GM12878 (cell line): ENCODE results near the gene GLG1. TPM values are rescaled to one million over a fixed set of nuclear protein-coding genes. Genes with fewer than 3 reads are reported as not detected.

Experiments
- ATAC-seq: fragments of 200-7000 bp; cut with Tn5 transposase; 3 replicates; pipeline ENCODE4 v1.9.1; 2020; ENCODE audit warnings: mild to moderate bottlenecking, moderate library complexity
- BruUV-seq: library from RNA; stranded (reverse); fragments of 400-500 nt; replicated peaks from 2 replicates; lab custom pipeline; 2021; lab: Mats Ljungman, UMichigan
- CTCF ChIA-PET: fragments of 300-600 bp; sonication (Branson Sonifier 250); formaldehyde crosslinking; extraction: SDS; loops from one replicate; lab custom pipeline; 2021; ENCODE audit warnings: inconsistent platforms; lab: Yijun Ruan, JAX
- POLR2A ChIA-PET: fragments of 350-600 bp; formaldehyde crosslinking; extraction: SDS; loops from one replicate; lab custom pipeline; 2021; ENCODE audit warnings: inconsistent platforms; lab: Charles Lee
- RAD21 ChIA-PET: fragments of 300-600 bp; sonication (Branson Sonifier 250); formaldehyde crosslinking; loops from one replicate; lab custom pipeline; 2023; ENCODE audit warnings: antibody characterized with exemption; ENCODE audit not compliant: unreplicated experiment; lab: Charles Lee
- SMC1A ChIA-PET: fragments of 300-600 bp; sonication (Branson Sonifier 250); formaldehyde crosslinking; loops from one replicate; lab custom pipeline; 2023; ENCODE audit not compliant: unreplicated experiment, uncharacterized antibody; lab: Charles Lee
- DNase-seq: peaks from one replicate; pipeline ENCODE4 v3.0.0-alpha.2; 2011; ENCODE audit warnings: low read depth, low spot score
- FAIRE-seq: peaks from 3 replicates; lab custom pipeline; 2011; peaks lifted over from hg19 to GRCh38; lab: Jason Lieb, UNC
- H2AFZ ChIP-seq: 2 replicates; pipeline ENCODE4 v1.6.0; 2011; ENCODE audit warnings: low read depth, low read length, control low read depth; ENCODE audit not compliant: control insufficient read depth
- H3K27ac ChIP-seq: 2 replicates; pipeline ENCODE4 v1.5.1; 2011; ENCODE audit warnings: control low read depth; ENCODE audit not compliant: control insufficient read depth, insufficient read depth
- H3K27me3 ChIP-seq, 2 experiments: replicated peaks in 1 of 2; 2 replicates each; pipeline versions ENCODE4 v1.6.0 to v1.6.1; 2011; ENCODE audit warnings: low read length in 1 of 2; ENCODE audit not compliant: control insufficient read depth in 2 of 2, insufficient read depth in 2 of 2
- H3K36me3 ChIP-seq, 2 experiments: 2 replicates each; pipeline ENCODE4 v1.5.1; 2011; ENCODE audit warnings: low read length in 1 of 2; ENCODE audit not compliant: control insufficient read depth in 2 of 2, insufficient read depth in 2 of 2
- H3K4me1 ChIP-seq: 2 replicates; pipeline ENCODE4 v1.6.1; 2011; ENCODE audit warnings: mild to moderate bottlenecking, low read length, moderate library complexity, mixed read lengths; ENCODE audit not compliant: control insufficient read depth, insufficient read depth
- H3K4me2 ChIP-seq: 2 replicates; pipeline ENCODE4 v1.6.0; 2011; ENCODE audit warnings: control low read depth; ENCODE audit not compliant: control insufficient read depth, insufficient read depth
- H3K4me3 ChIP-seq: fragments of 200-600 bp; sonication (generic); 2 replicates; pipeline ENCODE4 v1.5.1; 2016
- H3K79me2 ChIP-seq: 2 replicates; pipeline ENCODE4 v1.6.0; 2011; ENCODE audit warnings: low read length; ENCODE audit not compliant: control insufficient read depth, insufficient read depth
- H3K9ac ChIP-seq: 2 replicates; pipeline ENCODE4 v1.8.0; 2011; ENCODE audit warnings: low read length, control low read depth, mixed read lengths; ENCODE audit not compliant: control insufficient read depth, insufficient read depth
- H3K9me3 ChIP-seq: replicated peaks from 3 replicates; pipeline ENCODE4 v1.5.1; 2011; ENCODE audit warnings: mild to moderate bottlenecking, low read length; ENCODE audit not compliant: control insufficient read depth, insufficient read depth
- H4K20me1 ChIP-seq: 2 replicates; pipeline ENCODE4 v1.6.0; 2011; ENCODE audit not compliant: control insufficient read depth, insufficient read depth
- BRCA1 ChIP-seq: IDR thresholded peaks from 2 replicates; pipeline ENCODE4 v1.6.1; 2011; ENCODE audit warnings: low read depth, low read length, improper control_type of control experiment
- NFXL1 ChIP-seq: fragments of 450-650 bp; IDR thresholded peaks from 2 replicates; pipeline ENCODE4 v1.6.1; 2017; ENCODE audit warnings: antibody characterized with exemption, mild to moderate bottlenecking, borderline replicate concordance
- SMAD1 ChIP-seq: fragments of 450-650 bp; IDR thresholded peaks from 2 replicates; pipeline ENCODE4 v1.6.1; 2018; ENCODE audit warnings: mild to moderate bottlenecking, low read depth; ENCODE audit not compliant: partially characterized antibody
- STAT1 ChIP-seq: fragments of 450-650 bp; conservative IDR thresholded peaks from 2 replicates; pipeline ENCODE4 v1.6.1; 2014; ENCODE audit warnings: antibody characterized with exemption, mild to moderate bottlenecking
- ZBTB40 ChIP-seq: fragments of 450-650 bp; IDR thresholded peaks from 2 replicates; pipeline ENCODE4 v1.6.1; 2016; ENCODE audit warnings: mild to moderate bottlenecking, moderate library complexity, borderline replicate concordance
- ZNF24 ChIP-seq: fragments of 450-650 bp; IDR thresholded peaks from 2 replicates; pipeline ENCODE4 v1.6.1; 2017; ENCODE audit warnings: antibody characterized with exemption, mild to moderate bottlenecking
- in situ Hi-C: fragments of 300-500 bp; cut with MboI; formaldehyde crosslinking; loops from 9 replicates; pipeline ENCODE4 v1.14.3; 2018; ENCODE audit warnings: mixed read lengths
- intact Hi-C: fragments of 100-400 bp; cut with micrococcal nuclease; formaldehyde crosslinking; loops from one replicate; pipeline ENCODE4 v1.14.2; 2022; ENCODE audit not compliant: unreplicated experiment
- polyA plus RNA-seq, 11 experiments: library from polyadenylated mRNA; depleted of rRNA in 4 of 11; unstranded in 6 of 11; stranded (reverse) in 5 of 11; fragments of >200 nt; fragmentation: Nextera tagmentation in 4 of 11; fragmentation: Illumina TruSeq in 1 of 11; extraction: Ambion mirVana in 4 of 11; extraction: Trizol in 1 of 11; gene quantifications; 1 replicate in 1 of 11; 2 replicates in 10 of 11; pipeline versions ENCODE4 v1.2.1 to v1.2.3, GENCODE V29; 2011 to 2016; ENCODE audit warnings: inconsistent platforms in 2 of 11, missing spikeins in 2 of 11, low read depth in 1 of 11
- total RNA-seq, 4 experiments: library from RNA; depleted of rRNA in 3 of 4; stranded (reverse); fragments of >200 nt in 3 of 4; fragmentation: Illumina TruSeq in 1 of 4; extraction: Trizol in 1 of 4; gene quantifications; 2 replicates each; pipeline versions ENCODE4 v1.2.1 to v1.2.3, GENCODE V29; 2013 to 2021
- TF ChIP-seq, protein P1 (sequence below): fragments of 450-650 bp; IDR thresholded peaks from 2 replicates; pipeline ENCODE4 v1.6.1; 2018; ENCODE audit warnings: borderline replicate concordance, mild to moderate bottlenecking; ENCODE audit not compliant: partially characterized antibody
- TF ChIP-seq, protein P2 (sequence below): fragments of 450-650 bp; IDR thresholded peaks from 2 replicates; pipeline ENCODE4 v1.6.1; 2017; ENCODE audit warnings: mild to moderate bottlenecking, moderate library complexity

Gene GLG1
- total and polyA plus RNA-seq, 10 of the 15 experiments (the other 5 are each of a cell fraction or from before 2014, with no cell fraction given) = 7.6 to 49.4 (median 28.2) TPM

GRCh38 chr16:74500907-74501306 lies 106.0 kb downstream of the GLG1 start (continued):
- TF ChIP-seq, protein P1, sequence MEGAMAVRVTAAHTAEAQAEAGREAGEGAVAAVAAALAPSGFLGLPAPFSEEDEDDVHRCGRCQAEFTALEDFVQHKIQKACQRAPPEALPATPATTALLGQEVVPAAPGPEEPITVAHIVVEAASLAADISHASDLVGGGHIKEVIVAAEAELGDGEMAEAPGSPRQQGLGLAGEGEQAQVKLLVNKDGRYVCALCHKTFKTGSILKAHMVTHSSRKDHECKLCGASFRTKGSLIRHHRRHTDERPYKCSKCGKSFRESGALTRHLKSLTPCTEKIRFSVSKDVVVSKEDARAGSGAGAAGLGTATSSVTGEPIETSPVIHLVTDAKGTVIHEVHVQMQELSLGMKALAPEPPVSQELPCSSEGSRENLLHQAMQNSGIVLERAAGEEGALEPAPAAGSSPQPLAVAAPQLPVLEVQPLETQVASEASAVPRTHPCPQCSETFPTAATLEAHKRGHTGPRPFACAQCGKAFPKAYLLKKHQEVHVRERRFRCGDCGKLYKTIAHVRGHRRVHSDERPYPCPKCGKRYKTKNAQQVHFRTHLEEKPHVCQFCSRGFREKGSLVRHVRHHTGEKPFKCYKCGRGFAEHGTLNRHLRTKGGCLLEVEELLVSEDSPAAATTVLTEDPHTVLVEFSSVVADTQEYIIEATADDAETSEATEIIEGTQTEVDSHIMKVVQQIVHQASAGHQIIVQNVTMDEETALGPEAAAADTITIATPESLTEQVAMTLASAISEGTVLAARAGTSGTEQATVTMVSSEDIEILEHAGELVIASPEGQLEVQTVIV = no peak

DNA sequence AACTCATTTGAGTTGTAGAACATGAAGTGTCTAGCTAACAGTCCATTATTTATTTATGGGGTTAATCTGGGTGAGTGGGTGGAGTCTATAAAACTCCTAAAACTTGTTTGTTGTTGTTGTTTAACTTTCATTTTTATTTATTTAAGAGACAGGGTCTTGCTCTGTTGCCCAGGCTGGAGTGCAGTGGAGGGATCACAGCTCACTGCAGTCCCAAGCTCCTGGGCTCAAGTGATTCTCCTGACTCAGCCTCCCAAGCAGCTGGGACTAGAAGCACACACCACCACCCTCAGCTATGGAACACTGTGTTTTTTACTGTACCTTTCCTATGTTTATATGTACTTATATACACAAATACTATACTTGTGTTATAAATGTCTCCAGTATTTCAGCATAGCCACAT lies 107.8 kb downstream of the GLG1 start:
- ATAC-seq (no peak), DNase-seq (no peak), FAIRE-seq (no peak)
- no peaks in the 10 kb centered on the region for H4K20me1 ChIP-seq
- no peak overlapping the region for H3K27ac ChIP-seq
- RAD21 ChIA-PET = no interaction called here
- intact Hi-C loops (loop anchor here (10.0 kb wide), 1 partner anchor 106 kb away; the partner anchor contains the start of gene GLG1), in situ Hi-C loops (no loop called here)
- H3K4me2 ChIP-seq = no peak overlapping the region
- peaks cover 2 to 5% of the 10 kb centered on the region in 2 experiments; a peak in 3 of 4 replicates for H3K36me3 ChIP-seq
- SMC1A ChIA-PET = no interaction called here
- no peak for TF ChIP-seq NFXL1
- TF ChIP-seq SMAD1 = no peak
- TF ChIP-seq STAT1 = no peak
- no peak for TF ChIP-seq ZNF24
- TF ChIP-seq, protein P2, sequence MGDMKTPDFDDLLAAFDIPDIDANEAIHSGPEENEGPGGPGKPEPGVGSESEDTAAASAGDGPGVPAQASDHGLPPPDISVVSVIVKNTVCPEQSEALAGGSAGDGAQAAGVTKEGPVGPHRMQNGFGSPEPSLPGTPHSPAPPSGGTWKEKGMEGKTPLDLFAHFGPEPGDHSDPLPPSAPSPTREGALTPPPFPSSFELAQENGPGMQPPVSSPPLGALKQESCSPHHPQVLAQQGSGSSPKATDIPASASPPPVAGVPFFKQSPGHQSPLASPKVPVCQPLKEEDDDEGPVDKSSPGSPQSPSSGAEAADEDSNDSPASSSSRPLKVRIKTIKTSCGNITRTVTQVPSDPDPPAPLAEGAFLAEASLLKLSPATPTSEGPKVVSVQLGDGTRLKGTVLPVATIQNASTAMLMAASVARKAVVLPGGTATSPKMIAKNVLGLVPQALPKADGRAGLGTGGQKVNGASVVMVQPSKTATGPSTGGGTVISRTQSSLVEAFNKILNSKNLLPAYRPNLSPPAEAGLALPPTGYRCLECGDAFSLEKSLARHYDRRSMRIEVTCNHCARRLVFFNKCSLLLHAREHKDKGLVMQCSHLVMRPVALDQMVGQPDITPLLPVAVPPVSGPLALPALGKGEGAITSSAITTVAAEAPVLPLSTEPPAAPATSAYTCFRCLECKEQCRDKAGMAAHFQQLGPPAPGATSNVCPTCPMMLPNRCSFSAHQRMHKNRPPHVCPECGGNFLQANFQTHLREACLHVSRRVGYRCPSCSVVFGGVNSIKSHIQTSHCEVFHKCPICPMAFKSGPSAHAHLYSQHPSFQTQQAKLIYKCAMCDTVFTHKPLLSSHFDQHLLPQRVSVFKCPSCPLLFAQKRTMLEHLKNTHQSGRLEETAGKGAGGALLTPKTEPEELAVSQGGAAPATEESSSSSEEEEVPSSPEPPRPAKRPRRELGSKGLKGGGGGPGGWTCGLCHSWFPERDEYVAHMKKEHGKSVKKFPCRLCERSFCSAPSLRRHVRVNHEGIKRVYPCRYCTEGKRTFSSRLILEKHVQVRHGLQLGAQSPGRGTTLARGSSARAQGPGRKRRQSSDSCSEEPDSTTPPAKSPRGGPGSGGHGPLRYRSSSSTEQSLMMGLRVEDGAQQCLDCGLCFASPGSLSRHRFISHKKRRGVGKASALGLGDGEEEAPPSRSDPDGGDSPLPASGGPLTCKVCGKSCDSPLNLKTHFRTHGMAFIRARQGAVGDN = no peak
- no peak for TF ChIP-seq ZBTB40
- TF ChIP-seq BRCA1 = no peak
- POLR2A ChIA-PET = no interaction called here
- no peaks in the 10 kb centered on the region for H3K79me2 ChIP-seq
- H3K4me1 ChIP-seq = no peaks in the 10 kb centered on the region
- no peak overlapping the region for H3K4me3 ChIP-seq
- CTCF ChIA-PET = interaction anchor here (0.6 to 1.5 kb wide), 2 partner anchors 11 to 1031 kb away, joined by 3 to 4 read pairs; no protein-coding TSS in a partner anchor
- H3K27me3 ChIP-seq = no peaks in the 10 kb centered on the region
- H3K9ac ChIP-seq = no peak overlapping the region
- no TSS peak for BruUV-seq
- H2AFZ ChIP-seq = no peak overlapping the region
- H3K9me3 ChIP-seq = no peaks in the 10 kb centered on the region
